Lung (tissue), 12 donors: ENCODE measurements around the gene CELF1. TPM values are rescaled to one million over a fixed set of nuclear protein-coding genes. Genes with fewer than 3 reads are reported as not detected.

Source experiments
- ATAC-seq: fragments of 200-7000 bp; cut with Tn5 transposase; one replicate; pipeline ENCODE4 v1.9.1; 2020; ENCODE audit warnings: moderate number of reproducible peaks; ENCODE audit not compliant: insufficient read depth, low FRiP score
- DNase-seq, 3 donors: peaks; one replicate each; pipeline ENCODE4 v3.0.0-alpha.2; 2013 to 2017
- H3K27ac ChIP-seq, 2 donors: one replicate each; pipeline ENCODE4 v1.5.1; 2013; ENCODE audit warnings: mild to moderate bottlenecking in 2 of 2, moderate library complexity in 2 of 2, control low read depth in 1 of 2, inconsistent platforms in 1 of 2, low read depth in 1 of 2, low read length in 1 of 2
- H3K27me3 ChIP-seq, 3 donors: one replicate each; pipeline ENCODE4 v1.5.1; 2013; ENCODE audit warnings: low read length in 2 of 3; ENCODE audit not compliant: control insufficient read depth in 3 of 3, insufficient read depth in 3 of 3
- H3K36me3 ChIP-seq, 4 donors: one replicate each; pipeline ENCODE4 v1.5.1; 2013; ENCODE audit warnings: low read length in 4 of 4, mild to moderate bottlenecking in 1 of 4, moderate library complexity in 1 of 4; ENCODE audit not compliant: control insufficient read depth in 4 of 4, insufficient read depth in 4 of 4
- H3K4me1 ChIP-seq, 5 donors: one replicate each; pipeline ENCODE4 v1.5.1; 2013; ENCODE audit warnings: low read length in 5 of 5, mild to moderate bottlenecking in 2 of 5, moderate library complexity in 1 of 5; ENCODE audit not compliant: control insufficient read depth in 5 of 5, insufficient read depth in 5 of 5
- H3K4me3 ChIP-seq: one replicate; pipeline ENCODE4 v1.5.1; 2013; ENCODE audit warnings: mild to moderate bottlenecking, control low read depth, moderate library complexity
- H3K9ac ChIP-seq, 2 donors: one replicate each; pipeline ENCODE4 v1.5.1; 2013; ENCODE audit warnings: low read length in 2 of 2, control low read depth in 1 of 2; ENCODE audit not compliant: insufficient read depth in 1 of 2
- H3K9me3 ChIP-seq, 4 donors: one replicate each; pipeline ENCODE4 v1.5.1; 2013; ENCODE audit warnings: low read length in 3 of 4, mild to moderate bottlenecking in 1 of 4, moderate library complexity in 1 of 4; ENCODE audit not compliant: control insufficient read depth in 4 of 4, insufficient read depth in 3 of 4
- CTCF ChIP-seq: IDR thresholded peaks from 2 replicates; pipeline ENCODE4 v1.5.1; 2012; ENCODE audit warnings: mild to moderate bottlenecking; ENCODE audit errors: control extremely low read depth, extremely low read depth
- WGBS, 2 donors: extraction: QIAGEN DNeasy Blood & Tissue Kit; methylation state at CpG; one replicate each; pipeline ENCODE4 v1.1.7; 2013; 5-methylcytosine and 5-hydroxymethylcytosine counted together
- polyA plus RNA-seq, 2 donors: library from polyadenylated mRNA; stranded (reverse); fragments of 200-250 nt; gene quantifications; one replicate each; pipeline ENCODE4 v1.2.1, GENCODE V29; 2013
- total RNA-seq, 2 donors: library from RNA; depleted of rRNA in 1 of 2; stranded (reverse); fragments of >200 nt in 1 of 2; gene quantifications; one replicate each; pipeline ENCODE4 v1.2.1, GENCODE V29; 2014 to 2021
- donor health status: control.
- donor health status: control.
- donor health status: Bipolar disorder and iron deficiency.
- donor health status: healthy.
- donor health status: DM: yes; HTN: yes; CAD: no.

CELF1 gene
- total and polyA plus RNA-seq, 4 donors, result 32.2 to 184 (median 63.8) TPM

GRCh38 chr11:47468598-47469214 is 84.2 kb downstream of the CELF1 start:
- no peak for TF ChIP-seq CTCF
- Histone ChIP-seq H3K36me3 (peaks cover 38 to 45% (median 41%) of the 10 kb centered on the region in 4 donors), H3K4me1 (peaks cover 0 to 18% (median 7%) of the 10 kb centered on the region in 5 donors), H3K4me3 (no peak overlapping the region), H3K27ac (no peak overlapping the region), H3K9ac (no peak overlapping the region), H3K9me3 (no peaks in the 10 kb centered on the region), H3K27me3 (no peaks in the 10 kb centered on the region)
- peak in 2 of 3 donors; percentile 36 to 38 for DNase-seq
- no peak for ATAC-seq
- WGBS, 2 donors, result 64 to 75% methylated on average over 8 of the region's 8 CpGs

GRCh38 chr11:47467357-47467756 is 85.6 kb downstream of the CELF1 start:
- H3K4me3 ChIP-seq, result no peak overlapping the region
- 87 to 95% methylated on average over 7 of the region's 7 CpGs for WGBS, 2 donors
- no peak for DNase-seq
- H3K9me3 ChIP-seq, result no peaks in the 10 kb centered on the region
- no peaks in the 10 kb centered on the region for H3K27me3 ChIP-seq
- peak overlapping the region; percentile 61 to 80 for H3K27ac ChIP-seq
- H3K9ac ChIP-seq, result no peak overlapping the region
- ATAC-seq, result no peak
- H3K36me3 ChIP-seq, result peaks cover 26 to 34% (median 31%) of the 10 kb centered on the region in 4 donors
- peaks cover 0 to 18% (median 7%) of the 10 kb centered on the region in 5 donors for H3K4me1 ChIP-seq
- no peak for TF ChIP-seq CTCF

- no peaks in the 10 kb centered on the region for H3K27me3 ChIP-seq
- H3K4me1 ChIP-seq, result peaks cover 0 to 18% (median 7%) of the 10 kb centered on the region in 5 donors
- DNase-seq (peak; percentile 62 to 82 (median 68)), ATAC-seq (no peak)
- peak overlapping the region; percentile 61 to 80 for H3K27ac ChIP-seq
- H3K9me3 ChIP-seq, result no peaks in the 10 kb centered on the region
- TF ChIP-seq CTCF, result no peak
- peaks cover 20 to 31% (median 26%) of the 10 kb centered on the region in 4 donors for H3K36me3 ChIP-seq
- H3K4me3 ChIP-seq, result no peak overlapping the region
- 47 to 82% methylated on average over 4 of the region's 4 CpGs for WGBS, 2 donors
- no peak overlapping the region for H3K9ac ChIP-seq
Measured at GRCh38 chr11:47466701-47467250, 86.2 kb downstream of the CELF1 start.
